Uterus (tissue), 2 donors: ENCODE results near the gene TBC1D28.
A peak's percentile ranks its signal among the peaks of the same experiment; 100 is the strongest.

Experiments used
- CTCF ChIP-seq, 4 experiments: fragments of 200-600 bp in 2 of 4; fragments of 450-650 bp in 2 of 4; sonication (generic) in 2 of 4; IDR thresholded peaks; one replicate each; pipeline ENCODE4 v1.5.1; 2016 to 2019; ENCODE audit warnings: antibody characterized with exemption in 4 of 4, mild to moderate bottlenecking in 2 of 4, moderate library complexity in 1 of 4
- POLR2A ChIP-seq, 2 donors: fragments of 450-650 bp; IDR thresholded peaks; one replicate each; pipeline ENCODE4 v1.6.1; 2016; ENCODE audit warnings: antibody characterized with exemption in 2 of 2, mild to moderate bottlenecking in 1 of 2, moderate library complexity in 1 of 2

GRCh38 chr17:18625509-18626104, 18.6 kb downstream of the TBC1D28 start:
- TF ChIP-seq POLR2A (IDR thresholded peaks at IDR 0.05), result peak; percentile 61 to 62
- TF ChIP-seq CTCF (IDR thresholded peaks at IDR 0.05), result peak; percentile 93 to 98 (median 96)
